Activated CD8-positive, alpha-beta memory T cell treated with anti-CD3 and anti-CD28 coated beads for 36 hours (primary cell): ENCODE data around the gene SFMBT2. TPM values are rescaled to one million over a fixed set of nuclear protein-coding genes. Genes with fewer than 3 reads are reported as not detected.
"Not testable (repeated sequence)": the region's sequence is repeated elsewhere in the genome, so short reads cannot be mapped to it uniquely, and the experiment has no call there.

Experiments used
- CTCF ChIA-PET: fragments of 350-600 bp; sonication (Branson Sonifier 250); formaldehyde crosslinking; loops from one replicate; lab custom pipeline; 2021; ENCODE audit warnings: antibody characterized with exemption; lab: Charles Lee
- POLR2A ChIA-PET: fragments of 350-600 bp; sonication (Branson Sonifier 250); formaldehyde crosslinking; loops from one replicate; lab custom pipeline; 2021; ENCODE audit warnings: antibody characterized with exemption; lab: Charles Lee
- total RNA-seq, 2 experiments: library from RNA; stranded (reverse); gene quantifications; one replicate each; pipeline ENCODE4 v1.2.3, GENCODE V29; 2021

Gene SFMBT2
- total RNA-seq, 2 experiments from 2014 or later, result 22.6 to 23.0 TPM

GRCh38 chr10:7230951-7231350, 179.9 kb downstream of the SFMBT2 start:
- CTCF ChIA-PET, result no interaction called here
- POLR2A ChIA-PET, result no interaction called here

DNA sequence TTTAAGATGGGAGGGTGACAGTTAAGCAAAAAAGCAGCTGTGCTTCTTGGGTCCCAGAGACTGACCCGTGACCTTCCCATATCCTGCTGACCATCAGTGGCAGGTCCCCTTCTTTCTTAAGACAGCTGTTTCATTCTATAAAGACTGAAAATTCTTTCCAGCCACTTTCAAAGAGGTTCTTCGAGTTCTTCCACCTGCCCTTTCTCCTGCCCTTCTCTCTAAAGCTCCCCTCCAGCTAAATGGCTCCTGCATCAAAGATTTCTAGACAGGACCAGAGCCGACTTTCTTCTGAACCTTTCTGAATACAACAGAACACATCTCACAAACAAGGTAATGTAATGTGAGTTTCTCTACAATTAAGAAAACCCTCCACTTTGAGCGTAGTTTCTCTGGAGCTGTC, 180.8 kb downstream of the SFMBT2 start:
- ChIA-PET POLR2A (no interaction called here), CTCF (no interaction called here)

DNA sequence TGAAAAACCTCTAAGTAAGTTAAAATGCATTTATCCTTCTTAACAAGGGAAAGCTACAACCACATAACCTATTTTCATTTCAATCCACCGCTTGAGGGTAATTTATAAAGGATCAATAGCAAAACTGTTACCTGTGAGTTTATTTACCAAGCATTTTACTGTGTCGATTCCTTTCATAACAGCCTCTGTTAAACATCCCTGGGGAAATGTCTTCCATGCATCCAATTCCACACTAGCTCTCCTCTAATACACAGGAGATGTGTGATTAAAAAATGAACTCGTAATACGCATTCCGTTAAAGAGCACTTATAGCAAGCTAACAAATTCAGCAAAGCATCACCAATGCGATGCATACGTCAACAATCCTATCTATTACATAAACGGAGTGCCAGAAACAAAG, 185.7 kb downstream of the SFMBT2 start:
- POLR2A ChIA-PET, result interaction anchor here (0.6 kb wide), 1 partner anchor 332 kb away, joined by 3 read pairs; no protein-coding TSS in a partner anchor
- CTCF ChIA-PET, result no interaction called here

DNA sequence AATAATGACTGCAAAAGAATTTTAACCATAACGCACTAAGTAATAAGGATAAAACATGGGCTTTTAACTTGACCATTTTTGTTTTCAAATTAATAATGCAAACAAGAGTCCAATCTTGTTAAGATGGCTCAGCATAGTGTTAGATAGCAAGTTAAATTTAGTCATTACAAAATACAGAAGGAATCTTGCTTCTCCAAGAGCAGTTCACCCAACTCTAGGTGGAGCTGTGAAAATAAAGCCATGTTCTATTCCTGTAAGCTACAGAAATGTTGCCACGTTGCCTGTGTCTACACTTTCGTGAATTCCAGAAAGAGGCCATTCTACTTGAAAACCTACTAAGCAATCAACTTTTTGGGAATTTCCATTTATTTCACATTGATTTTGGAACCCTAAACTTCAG, 191.9 kb downstream of the SFMBT2 start:
- ChIA-PET CTCF (no interaction called here), POLR2A (no interaction called here)

GRCh38 chr10:7212696-7213095, 198.1 kb downstream of the SFMBT2 start:
- CTCF ChIA-PET, POLR2A ChIA-PET: not testable (repeated sequence)

- CTCF ChIA-PET, result no interaction called here
Measured at GRCh38 chr10:7211857-7212577, 198.8 kb downstream of the SFMBT2 start.

GRCh38 chr10:7210516-7210915, 200.3 kb downstream of the SFMBT2 start:
- ChIA-PET POLR2A (no interaction called here), CTCF (no interaction called here)

More at GRCh38 chr10:7211857-7212577, 198.8 kb downstream of the SFMBT2 start:
- POLR2A ChIA-PET, result no interaction called here

GRCh38 chr10:7209458-7209857, 201.4 kb downstream of the SFMBT2 start:
- CTCF ChIA-PET, result no interaction called here
- POLR2A ChIA-PET, result no interaction called here

DNA sequence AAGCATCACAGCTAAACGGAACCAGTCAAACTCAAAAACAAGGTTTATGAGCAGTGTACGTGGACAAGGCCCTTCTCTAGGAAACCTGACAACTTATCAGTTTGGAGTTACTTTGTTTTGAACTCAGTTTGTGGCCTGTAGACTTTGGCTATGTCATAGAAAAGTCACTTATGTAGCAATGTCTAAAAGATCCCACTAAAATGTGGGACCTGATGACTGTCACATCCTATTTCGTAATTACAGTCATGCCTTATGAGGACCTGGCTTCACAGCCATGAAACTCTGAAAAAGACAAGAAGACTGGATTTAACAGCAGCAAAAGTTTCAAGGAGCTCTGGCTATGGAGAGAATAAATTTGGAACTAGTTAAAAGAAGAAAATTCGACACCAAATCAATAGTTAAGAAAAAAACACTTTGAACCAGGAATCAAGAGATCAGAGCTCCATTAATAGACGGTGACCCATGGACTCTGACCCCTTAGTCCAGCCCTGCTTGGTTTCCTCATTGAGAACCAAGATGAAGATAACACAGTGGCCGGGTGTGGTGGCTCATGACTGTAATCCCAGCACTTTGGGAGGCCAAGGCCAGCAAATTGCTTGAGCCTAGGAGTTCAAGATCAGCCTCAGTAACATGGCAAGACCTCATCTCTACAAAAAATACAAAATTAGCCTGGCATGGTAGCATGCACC, 204.3 kb downstream of the SFMBT2 start:
- CTCF ChIA-PET, result no interaction called here
- POLR2A ChIA-PET, result no interaction called here

GRCh38 chr10:7205656-7206055, 205.2 kb downstream of the SFMBT2 start:
- CTCF ChIA-PET, result no interaction called here

GRCh38 chr10:7202793-7203355, 208.0 kb downstream of the SFMBT2 start:
- POLR2A ChIA-PET, result no interaction called here
- CTCF ChIA-PET, result no interaction called here

More at GRCh38 chr10:7205656-7206055, 205.2 kb downstream of the SFMBT2 start:
- POLR2A ChIA-PET, result no interaction called here

DNA sequence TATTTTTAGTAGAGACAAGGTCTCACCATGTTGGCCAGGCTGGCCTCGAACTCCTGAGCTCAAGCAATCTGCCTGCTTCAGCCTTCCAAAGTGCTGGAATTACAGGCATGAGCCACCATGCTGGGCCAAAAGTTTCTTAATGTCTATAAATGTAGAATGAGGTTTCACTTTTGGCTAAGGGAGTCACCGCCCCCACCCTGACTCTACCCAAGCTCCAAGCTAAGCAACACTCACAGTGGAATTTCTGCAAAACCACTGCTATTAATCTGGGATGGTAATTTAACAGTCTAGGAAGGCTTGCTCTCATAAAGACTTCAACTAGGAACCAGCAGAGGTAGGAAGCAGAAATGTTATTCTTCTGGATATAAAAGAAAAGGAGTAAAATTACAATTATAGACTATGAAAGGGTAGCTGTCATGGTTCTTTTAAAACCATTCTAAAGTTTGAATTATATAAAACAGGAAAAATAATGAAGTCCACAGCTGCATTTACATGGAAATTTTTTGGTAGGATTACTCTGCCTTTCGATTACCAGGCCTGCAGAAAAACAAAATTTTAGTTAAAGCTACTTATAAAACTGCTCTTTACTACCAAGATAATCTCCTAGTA, 211.6 kb downstream of the SFMBT2 start:
- ChIA-PET CTCF (no interaction called here), POLR2A (no interaction called here)

DNA sequence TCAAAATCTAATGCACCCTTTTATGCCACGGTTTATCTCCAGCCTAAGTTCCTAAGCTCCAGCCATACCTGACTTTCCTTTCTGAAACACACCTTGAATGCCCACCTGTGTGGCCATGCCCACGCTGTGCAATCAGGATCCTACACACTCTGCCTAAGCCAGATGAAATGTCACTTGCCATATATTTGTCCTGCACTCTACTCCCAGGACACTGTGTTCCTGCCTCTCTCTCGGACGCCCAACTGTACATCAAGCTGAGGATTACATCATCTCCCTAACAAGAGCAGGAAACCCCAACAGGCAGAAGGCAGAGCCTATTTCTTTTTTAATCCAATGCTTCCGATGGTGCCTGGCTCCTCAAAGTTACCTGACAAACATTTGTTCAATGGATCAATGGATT, 214.6 kb downstream of the SFMBT2 start:
- POLR2A ChIA-PET, result interaction anchor here (0.6 kb wide), 1 partner anchor 181 kb away, joined by 5 read pairs; no protein-coding TSS in a partner anchor

GRCh38 chr10:7195118-7195517, 215.7 kb downstream of the SFMBT2 start:
- ChIA-PET CTCF (interaction anchor here (1.3 kb wide), 1 partner anchor 275 kb away, joined by 3 read pairs; no protein-coding TSS in a partner anchor), POLR2A (no interaction called here)

More for the DNA sequence above, 214.6 kb downstream of the SFMBT2 start:
- CTCF ChIA-PET, result no interaction called here

DNA sequence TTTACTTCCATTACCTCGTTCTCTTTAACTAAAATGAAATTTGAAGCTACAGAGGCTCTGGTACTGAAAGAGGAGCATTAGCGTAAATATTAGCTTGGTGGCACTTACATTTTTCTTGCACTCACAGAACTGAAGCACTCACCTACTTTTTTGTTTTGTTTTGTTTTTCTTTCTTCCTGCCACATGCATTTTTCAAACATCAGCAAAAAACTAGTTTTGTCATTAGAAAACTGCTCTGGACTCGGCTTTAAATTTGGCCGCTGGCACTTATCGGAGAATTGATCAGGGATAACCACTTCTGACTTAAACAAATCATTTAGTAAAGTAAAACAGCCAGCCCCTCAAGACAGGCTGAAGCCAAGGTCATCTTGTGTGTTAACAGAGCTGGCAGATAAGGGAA, 216.3 kb downstream of the SFMBT2 start:
- ChIA-PET POLR2A (no interaction called here), CTCF (interaction anchor here (1.3 kb wide), 1 partner anchor 275 kb away, joined by 3 read pairs; no protein-coding TSS in a partner anchor)

GRCh38 chr10:7193369-7193768, 217.5 kb downstream of the SFMBT2 start:
- CTCF ChIA-PET, result no interaction called here
- POLR2A ChIA-PET, result no interaction called here

DNA sequence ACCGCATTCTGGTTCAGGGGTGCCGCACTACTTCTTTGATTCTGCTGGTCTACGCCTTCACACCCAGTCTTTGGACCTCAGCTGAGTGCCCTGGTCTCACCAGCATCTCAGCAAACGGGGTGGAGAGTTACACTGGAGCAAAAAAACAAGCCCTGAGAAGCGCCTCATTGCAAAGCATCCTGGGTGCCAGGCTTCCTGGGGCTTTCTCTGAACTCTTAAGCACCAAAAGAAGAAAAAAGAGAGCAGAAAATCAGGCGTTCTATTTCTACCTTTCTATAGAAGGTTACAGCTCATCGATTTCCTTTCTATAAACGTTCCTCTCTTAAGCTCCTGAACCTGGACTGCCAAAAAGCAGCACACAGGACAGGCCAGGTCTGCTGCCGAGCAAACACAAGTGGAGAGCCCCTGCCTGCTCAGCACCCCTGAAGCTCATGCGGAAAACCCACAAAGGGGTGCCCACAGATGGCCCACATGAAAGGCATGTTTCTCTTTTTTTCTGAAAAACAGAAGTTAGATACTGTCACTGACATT, 217.9 kb downstream of the SFMBT2 start:
- POLR2A ChIA-PET, result interaction anchor here (0.6 kb wide), 1 partner anchor 218 kb away, joined by 3 read pairs; the partner anchor contains the start of gene SFMBT2
- CTCF ChIA-PET, result interaction anchor here (0.6 kb wide), 1 partner anchor 190 kb away, joined by 3 read pairs; no protein-coding TSS in a partner anchor

DNA sequence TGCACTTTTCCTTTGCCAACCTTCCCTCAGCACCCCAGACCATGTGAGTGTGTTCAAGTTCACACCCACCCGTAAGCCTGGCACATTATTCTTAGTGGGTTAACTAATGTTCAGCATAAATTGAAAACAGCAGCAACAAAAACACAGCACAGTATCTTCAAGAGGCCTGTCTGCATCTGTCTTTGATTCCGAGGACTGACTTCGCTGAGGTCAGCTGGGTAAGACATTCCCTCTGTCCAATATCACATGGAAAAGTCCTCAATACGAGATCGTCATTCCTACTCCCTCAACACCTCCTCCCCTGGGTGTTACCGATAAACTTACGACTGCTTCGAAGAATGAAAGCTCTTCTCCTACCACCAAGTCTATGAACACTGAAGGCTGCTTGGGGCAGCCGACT, 218.8 kb downstream of the SFMBT2 start:
- ChIA-PET POLR2A (no interaction called here), CTCF (no interaction called here)

DNA sequence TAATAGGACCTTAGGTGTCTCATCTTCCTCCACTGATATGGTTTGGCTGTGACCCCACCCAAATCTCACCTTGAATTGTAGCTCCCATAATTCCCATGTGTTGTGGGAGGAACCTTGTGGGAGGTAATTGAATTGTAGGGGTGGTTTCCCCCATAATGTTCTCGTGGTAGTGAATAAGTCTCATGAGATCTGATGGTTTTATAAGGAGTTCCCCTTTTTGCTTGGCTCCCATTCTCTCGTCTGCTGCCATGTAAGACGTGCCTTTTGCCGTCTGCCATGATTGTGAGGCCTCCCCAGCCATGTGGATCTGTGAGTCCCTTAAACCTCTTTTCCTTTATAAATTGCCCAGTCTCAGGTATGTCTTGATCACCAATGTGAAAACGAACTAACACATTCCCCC, 220.1 kb downstream of the SFMBT2 start:
- CTCF ChIA-PET, POLR2A ChIA-PET: not testable (repeated sequence)

GRCh38 chr10:7189909-7190308, 220.9 kb downstream of the SFMBT2 start:
- POLR2A ChIA-PET, result no interaction called here
- CTCF ChIA-PET, result no interaction called here
